NAMALWA (cell line): ENCODE results near the gene CD81.

ENCODE experiments used
- DNase-seq: peaks from one replicate; pipeline ENCODE4 v3.0.0-alpha.2; 2015; ENCODE audit warnings: low spot score

The CD81 gene

DNA sequence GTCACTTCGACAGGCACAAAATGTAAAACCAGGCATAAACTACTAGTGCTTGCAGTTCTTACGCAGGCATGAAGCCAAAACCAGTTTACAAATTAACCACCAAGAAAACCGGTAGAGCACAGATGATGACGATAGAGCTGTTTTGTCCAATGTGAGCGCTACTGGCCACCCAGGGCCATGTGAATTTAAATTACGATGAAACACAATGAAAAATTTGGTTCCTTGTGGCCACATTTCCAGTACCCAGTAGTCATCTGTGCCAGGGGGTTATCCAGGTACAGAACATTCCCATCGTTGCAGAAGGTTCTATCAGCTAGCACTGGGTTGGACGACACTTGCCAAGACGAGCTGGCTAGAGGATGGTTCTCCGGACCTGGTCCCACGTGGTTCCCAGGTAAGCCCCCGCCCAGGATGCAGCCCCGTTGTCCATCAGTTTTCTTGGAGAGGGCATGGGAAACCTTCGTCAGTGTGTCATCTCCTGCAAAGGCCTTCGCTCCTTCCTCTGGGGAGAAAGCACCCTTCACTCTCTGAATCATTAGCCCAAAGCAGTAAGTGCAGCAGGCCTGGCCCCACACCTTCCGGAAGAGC is 1.1 kb upstream of the CD81 start:
- DNase-seq = no peak

DNA sequence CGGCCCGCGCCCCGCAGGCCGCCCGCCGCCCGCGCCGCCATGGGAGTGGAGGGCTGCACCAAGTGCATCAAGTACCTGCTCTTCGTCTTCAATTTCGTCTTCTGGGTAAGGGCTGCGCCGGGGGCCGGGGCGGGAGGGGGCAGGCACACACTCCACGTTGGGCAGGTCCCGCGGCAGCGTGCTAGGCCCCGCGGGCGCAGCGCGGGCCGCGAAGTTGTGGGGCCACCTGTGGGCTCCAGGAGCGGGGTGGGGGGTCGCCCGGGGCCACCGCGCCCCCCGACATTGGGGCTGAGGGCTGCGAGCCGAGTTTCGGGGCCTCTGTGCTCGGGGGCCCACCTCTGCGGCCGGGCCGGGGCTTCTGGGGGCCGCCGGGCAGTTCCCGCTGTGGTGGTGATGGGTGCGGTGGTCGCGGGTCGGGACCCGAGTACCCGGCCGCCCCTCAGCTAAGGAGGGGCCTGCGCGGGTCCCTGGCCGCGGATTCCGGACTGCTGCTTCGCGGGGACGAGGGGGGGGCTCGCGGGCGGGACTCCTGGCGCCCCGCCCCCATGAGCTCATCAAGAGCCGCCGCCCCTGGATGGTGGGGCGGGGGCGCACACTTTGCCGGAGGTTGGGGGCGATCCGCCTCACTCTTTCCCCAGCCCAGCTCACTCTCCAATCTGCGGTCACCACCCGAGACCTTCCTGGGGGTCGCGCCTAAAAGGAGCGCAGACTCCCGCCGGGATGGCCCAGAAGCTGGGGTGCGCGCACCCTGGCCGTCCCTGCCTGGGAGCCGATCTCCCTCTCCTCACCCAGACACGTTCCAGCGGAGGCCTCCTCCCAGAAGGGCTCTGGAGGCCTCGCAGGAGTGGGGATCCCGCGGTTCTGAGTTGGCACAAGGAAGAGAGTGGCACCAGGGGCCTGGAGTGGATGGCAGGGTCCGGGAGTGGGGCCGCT is 667 bp downstream of the CD81 start:
- peak; percentile 54 for DNase-seq

GRCh38 chr11:2378527-2379210 is 1.6 kb downstream of the CD81 start:
- DNase-seq = no peak

DNA sequence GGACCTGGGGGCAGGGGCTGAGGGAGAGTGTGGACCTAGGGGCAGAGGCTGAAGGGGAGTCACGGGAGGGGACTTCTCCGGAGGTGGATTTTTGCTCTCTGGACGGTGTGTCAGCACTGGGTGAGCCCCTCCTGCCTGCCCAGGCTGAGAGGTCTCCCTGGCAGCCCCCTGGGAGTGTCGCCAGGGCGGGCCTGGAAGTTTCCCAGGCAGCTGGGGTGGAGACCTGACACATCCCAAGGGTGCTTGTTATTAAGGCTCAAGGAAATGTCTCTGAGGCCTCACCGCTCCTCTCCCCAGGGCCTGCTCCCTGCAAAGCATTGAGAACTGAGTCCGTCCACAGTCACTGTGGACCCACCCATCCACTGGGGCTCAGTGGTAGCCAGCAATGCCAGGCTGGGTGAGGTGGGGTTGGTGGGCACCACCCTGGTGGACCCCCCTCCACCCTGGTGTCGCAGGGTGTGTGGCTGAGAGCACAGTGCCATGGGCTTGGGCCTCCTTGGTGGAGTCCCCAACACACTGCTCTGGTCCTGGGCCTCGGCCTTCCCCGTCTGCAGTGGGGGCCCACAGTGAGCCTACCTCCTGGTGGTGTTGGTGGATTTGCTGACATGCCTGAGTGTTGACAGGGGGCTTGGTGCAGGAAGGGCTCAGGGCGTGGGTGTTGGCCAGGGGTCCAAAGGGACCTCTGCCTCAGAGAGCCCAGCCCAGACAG is 2.5 kb downstream of the CD81 start:
- DNase-seq = no peak

DNA sequence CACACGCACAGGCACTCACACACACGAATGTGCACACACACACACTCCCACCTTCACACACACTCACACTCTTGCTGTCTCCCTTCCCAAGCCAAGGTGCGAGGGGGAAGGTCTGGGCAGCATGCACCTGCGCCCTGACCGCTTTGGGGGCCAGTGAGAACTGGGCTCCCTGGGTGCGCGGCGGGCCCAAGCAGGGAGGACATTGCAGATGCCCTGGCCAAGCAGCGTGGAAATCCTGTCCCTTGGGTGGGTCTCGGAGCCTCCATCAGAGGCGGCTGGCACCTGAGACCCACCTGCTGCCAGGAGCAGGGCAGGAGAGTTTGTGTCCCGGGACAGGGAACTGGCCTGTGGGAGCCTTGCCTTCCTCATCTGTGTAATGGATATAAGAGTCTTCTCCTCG is 3.3 kb downstream of the CD81 start:
- peak; percentile 4 for DNase-seq

DNA sequence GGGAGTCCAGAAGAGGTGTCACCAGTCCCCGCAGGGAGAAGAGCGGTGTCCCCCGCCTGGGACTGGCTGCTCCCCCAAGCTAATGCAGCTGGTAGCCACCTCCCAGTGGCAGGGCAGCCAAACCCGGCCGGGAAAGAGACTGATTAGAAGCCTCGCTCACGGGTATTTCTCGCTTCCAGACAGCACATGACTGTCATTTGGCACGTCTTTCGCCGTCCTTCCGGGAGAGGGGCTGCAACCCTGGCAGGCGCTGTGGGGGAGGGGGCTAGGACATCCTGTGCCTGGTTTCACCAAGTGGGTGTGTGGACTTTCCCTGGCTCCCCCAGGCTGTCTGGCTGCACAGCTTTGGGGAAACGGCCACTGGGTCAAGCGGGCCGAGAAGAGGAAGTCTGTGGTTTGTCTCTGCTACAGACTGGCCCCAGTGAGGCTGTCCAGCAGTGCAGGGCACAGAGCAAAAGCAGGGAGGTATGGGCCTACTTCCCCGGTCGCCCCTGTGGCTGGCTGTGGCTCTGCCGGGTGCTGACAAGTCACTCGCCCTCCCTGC is 3.8 kb downstream of the CD81 start:
- DNase-seq = peak; percentile 10

DNA sequence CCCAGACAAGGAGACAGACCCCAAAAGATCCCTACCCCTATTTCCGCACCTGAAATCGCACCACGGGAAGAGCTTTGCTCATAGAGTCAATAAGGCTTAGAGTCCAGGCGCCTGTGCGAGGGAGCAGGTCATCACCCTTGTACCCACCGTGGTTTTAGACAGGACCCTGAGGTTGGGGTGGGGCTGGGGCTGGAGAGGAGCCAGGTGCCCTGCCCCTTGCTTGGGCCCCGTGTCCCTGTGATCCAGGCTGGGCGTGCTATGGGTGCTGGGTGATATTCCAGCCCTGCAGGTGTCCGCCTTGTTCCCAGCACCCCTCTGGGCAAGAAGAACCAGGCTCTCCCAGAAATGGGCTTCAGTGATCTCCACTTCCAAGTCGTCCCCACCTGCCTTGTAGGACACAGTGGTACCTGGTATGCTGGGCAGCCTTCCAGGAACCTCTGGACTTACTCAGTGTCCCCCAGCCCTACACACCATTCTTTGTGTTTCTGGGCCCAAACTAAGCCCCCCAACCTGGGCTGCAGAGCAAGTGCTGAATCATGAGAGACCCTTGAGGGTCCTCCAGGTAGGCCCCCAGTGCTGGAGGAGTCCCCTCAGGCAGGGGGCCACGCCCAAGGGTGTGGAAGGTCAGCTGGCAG is 4.5 kb downstream of the CD81 start:
- DNase-seq = peak; percentile 15

GRCh38 chr11:2382129-2382517 is 5.0 kb downstream of the CD81 start:
- DNase-seq = peak; percentile 36

DNA sequence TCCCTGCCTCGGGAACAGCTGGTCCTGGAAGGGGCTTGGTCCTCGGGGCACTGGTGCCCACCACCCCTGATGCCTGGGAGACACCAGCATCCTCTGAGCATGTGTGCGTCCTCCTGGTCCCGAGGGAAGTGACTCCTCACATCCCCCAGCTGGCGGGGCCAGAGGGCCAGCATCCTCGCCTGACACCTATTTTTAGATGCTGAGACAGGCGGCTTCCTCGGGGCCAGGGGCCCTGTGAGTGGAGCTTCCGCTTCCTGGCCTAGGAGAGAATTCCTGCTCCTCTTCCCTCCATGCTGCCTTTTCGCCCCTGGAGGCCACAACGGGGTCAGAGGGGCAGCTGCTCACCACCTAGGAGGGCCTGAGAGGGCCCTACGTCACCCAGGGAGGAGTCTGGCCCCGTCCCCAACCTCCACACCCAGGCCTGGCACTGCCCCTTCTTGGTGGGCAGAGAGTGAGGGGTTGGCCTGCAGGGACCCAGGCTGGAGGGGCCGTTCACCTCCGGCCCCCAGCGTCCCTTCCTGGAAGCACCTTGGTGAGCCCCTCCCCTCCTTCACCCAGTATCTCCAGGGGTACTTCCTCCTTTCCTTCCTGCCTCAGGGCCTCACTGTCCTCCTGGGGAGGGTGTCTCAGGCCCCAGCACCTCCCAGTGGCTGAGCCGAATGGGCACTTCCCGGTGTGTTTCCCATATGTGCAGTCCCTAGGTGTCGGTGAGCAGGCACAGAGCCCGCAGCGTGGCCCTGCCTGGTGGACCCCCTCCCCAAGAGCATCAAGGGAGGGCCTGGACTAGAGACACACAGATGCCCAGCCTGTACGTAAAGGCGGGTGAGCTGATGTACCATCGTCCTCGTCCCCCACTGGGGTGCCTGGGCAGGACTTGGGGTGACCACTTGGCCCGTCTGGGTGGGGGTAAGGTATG is 6.1 kb downstream of the CD81 start:
- peak; percentile 55 for DNase-seq

DNA sequence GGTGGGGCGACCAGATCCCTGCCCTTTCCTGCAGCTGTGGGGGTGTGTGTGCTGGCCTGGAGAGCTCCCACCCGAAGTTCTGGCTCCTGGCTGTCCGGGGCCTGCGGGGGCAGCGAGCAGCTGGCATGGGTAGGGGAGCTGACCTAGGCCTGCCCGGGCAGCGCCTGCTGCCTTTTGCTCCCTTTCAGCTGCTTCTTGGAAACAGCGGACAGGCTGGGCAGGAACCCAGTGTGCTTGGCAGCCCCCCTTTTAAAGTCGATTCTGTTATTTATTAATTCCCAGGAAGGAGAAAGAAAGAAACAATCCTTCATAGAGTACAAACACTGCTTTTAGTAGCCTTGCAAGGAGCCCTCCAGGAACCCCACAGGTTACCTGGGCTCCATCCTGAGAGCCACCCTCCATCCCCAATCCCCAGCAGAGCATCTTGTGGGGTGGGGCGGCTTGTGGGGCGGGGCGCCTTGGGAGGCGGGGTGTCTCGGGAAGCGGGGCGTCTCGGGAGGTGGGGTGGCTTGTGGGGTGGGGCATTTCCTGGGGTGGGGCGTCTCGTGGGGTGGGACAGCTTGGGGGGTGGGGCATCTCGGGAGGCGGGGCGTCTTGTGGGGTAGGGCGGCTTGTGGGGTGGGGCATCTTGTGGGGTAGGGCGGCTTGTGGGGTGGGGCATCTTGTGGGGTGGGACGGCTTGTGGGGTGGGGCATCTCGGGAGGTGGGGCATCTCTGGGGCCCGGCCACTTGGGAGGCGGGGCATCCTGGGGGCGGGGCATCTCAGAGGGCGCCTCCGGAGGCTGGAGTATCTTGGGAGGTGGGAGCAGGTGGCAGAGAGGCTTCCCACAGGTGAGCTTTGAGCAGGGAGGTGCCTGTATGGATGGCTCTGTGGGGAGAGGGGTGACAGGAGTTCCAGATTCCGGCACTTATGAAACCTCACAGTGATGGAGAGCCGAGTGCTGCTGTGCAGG is 7.0 kb downstream of the CD81 start:
- DNase-seq = peak; percentile 86

- peak; percentile 92 for DNase-seq
Measured at GRCh38 chr11:2385156-2386151, 8.3 kb downstream of the CD81 start.

GRCh38 chr11:2386591-2386990 is 9.5 kb downstream of the CD81 start:
- peak; percentile 45 for DNase-seq

- DNase-seq = peak; percentile 86
Measured at GRCh38 chr11:2387266-2387987, 10.3 kb downstream of the CD81 start.

DNA sequence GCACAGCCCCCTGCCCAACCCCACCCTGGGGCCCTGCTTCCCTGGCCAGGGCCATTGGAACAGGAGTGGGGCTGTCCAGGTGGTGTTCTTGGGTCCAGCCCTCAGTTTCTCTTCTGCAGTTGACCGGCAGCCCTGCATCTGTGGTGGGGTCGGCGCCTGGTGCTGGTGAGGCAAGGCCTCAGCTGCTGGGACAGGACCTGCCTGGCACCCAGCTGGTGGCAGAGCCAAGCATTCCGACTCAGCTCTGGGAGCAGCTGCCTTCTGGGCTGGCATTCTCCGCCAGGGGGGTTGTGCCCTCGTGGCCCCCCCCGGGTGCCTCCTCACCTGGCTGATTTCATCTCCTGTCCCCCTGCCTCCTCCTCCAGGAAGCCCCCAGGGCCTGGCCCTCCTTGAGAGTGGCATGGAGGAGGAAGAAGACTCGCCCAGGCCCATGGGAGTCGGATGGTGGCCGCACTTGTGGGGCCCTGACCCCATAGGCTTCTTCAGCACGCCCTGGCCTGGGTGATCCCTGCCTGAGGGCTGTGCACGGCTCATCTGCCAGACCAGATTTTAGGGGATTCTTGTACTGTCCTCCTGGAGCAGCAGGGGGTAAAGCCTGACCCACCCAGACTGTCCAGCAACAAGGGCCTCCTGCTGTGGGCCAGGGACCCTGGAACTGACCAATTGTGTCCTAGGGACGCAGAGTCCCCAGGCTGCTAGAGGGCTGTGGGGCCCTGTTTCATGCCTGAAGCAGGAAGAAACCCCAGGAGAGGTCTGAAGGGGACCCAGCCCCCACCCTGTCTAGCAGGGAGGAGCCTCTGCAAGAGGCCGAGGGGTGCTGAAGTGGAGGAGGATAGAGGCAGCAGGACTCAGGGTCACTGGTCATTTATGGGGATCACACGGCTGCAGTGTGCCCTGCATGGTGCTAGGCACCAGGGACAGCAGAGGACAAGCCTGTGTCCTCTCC is 11.6 kb downstream of the CD81 start:
- peak; percentile 45 for DNase-seq

DNA sequence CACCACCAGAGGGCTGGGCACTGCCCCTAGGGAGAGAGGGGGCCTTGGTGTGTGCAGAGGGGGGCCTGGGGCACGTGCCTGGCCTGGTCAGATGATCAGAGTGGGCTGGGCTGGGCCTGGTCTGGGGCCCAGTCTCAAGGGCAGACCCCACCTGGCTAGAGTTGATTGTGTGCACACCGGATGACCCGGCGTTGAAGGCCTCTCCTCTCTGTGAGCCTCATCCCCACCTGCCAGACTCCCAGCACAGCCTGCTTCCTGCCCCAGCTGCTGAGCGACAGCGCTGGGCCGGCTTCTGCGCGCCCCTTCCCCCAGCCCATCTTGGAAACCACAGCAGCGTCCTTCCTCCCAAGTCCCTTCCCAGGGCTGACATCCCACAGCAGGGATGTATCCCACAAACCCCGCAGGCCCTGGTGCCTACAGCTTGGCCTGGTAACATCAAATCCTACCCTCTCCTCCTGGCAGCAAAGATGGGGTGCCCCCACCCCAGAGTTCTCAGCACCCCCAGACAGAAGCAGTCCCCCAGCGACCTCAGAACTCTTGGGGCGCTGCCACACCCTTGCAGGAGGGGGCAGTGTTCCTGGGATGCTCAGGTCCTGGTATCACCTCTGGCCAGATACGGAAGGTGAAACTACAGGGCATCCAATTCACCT is 12.4 kb downstream of the CD81 start:
- DNase-seq = peak; percentile 81
